ENCODE results near the gene ABCA7.

ABCA7 gene

DNA sequence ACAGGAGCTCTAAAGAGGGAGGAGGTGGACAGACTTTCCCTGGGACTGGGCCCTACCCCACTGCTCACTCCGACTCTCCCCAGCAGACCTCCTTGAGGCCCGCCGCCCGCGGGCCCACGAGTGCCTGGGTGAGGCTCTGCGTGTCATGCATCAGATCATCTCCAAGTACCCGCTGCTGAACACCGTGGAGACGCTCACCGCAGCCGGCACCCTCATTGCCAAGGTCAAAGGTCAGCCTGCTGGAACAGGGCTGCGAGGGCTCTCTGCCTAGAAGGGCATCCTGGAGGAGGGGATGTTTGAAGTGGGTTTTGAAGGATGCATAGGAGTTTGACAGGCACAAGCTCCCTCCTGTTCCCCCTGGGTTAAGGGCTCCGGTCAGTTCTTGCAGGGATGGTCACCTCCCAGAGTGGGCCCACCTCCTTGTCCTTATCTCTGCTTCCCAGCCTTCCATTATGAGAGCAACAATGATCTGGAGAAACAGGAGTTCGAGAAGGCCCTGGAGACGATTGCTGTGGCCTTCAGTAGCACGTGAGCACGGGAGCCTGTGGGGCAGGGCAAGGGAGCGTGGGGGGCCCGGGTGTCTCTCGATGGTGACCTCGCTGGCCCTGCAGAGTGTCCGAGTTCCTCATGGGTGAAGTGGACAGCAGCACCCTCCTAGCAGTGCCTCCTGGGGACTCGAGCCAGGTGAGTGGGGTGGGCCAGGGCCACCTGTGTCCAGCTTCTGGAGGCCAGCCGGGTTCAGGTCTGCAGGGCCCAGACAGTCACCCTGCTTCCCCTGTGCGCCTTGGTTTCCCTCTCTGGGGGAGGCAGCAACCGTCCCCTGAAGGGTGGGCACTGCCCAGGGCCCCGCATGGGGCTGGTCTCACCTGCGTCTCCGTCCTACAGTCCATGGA is 33.4 kb downstream of the ABCA7 start:
- Histone ChIP-seq H3K27ac (no peak overlapping the region), H3K4me3 (no peak overlapping the region)
- TF ChIP-seq, protein P1, sequence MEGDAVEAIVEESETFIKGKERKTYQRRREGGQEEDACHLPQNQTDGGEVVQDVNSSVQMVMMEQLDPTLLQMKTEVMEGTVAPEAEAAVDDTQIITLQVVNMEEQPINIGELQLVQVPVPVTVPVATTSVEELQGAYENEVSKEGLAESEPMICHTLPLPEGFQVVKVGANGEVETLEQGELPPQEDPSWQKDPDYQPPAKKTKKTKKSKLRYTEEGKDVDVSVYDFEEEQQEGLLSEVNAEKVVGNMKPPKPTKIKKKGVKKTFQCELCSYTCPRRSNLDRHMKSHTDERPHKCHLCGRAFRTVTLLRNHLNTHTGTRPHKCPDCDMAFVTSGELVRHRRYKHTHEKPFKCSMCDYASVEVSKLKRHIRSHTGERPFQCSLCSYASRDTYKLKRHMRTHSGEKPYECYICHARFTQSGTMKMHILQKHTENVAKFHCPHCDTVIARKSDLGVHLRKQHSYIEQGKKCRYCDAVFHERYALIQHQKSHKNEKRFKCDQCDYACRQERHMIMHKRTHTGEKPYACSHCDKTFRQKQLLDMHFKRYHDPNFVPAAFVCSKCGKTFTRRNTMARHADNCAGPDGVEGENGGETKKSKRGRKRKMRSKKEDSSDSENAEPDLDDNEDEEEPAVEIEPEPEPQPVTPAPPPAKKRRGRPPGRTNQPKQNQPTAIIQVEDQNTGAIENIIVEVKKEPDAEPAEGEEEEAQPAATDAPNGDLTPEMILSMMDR (IDR thresholded peaks at IDR 0.05): no peak
- no peak for DNase-seq (ENCODE audit: low spot score)

DNA sequence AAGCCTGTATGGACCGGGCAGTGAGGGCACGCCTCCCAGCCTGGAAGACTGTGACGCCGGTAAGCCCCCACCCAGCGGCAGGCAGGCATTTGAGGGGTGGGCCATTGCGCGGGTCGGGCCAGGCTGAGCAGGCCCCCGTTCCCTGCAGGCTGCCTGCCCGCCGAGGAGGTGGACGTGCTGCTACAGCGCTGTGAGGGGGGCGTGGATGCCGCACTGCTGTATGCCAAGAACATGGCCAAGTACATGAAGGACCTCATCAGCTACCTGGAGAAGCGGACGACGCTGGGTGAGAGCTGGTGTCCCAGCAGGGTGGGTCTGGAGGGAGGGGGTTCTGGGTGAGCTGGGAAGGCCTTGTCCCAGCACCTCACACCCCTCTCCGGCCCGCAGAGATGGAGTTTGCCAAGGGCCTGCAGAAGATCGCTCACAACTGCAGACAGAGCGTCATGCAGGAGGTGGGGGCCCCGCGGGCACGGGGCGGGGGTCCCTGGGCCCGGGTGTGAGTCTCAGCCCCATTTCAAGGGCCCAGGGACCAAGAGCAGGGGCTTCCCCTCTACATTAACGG is 34.1 kb downstream of the ABCA7 start:
- no peak for DNase-seq (ENCODE audit: low spot score)
- H3K27ac ChIP-seq: peak overlapping the region in 1 of 2 donors; percentile 16
- peak overlapping the region; percentile 45 for H3K4me3 ChIP-seq
- TF ChIP-seq, protein P1 (IDR thresholded peaks at IDR 0.05): no peak

DNA sequence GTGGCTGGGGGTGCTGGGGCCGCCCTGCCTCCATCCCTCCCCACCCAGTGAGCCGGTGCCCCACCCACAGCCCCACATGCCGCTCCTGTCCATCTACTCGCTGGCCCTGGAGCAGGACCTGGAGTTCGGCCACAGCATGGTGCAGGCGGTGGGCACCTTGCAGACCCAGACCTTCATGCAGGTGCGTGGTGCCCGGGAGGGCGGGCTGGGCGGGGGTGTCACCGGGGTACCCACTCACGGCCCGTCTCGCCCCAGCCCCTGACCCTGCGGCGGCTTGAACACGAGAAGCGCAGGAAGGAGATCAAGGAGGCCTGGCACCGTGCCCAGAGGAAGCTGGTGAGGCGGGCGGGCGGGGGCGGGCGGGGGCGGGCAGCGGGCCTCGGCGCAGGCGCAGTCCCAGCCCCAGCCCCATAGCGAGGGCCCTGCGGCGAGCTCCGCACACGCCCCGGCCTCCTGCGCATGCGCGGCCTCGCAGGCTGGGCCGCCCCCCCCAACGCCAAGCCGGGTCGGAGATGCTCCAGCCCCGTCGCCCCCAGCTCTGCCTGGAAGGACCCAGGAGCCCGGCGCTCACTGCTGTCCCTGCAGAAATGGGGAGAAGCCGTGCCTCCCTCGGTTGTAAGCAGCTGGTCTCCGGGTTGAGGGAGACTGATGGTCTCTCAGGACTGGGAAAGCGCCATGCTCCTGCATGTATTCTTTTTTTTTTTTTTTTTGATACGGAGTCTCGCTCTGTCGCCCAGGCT is 34.8 kb downstream of the ABCA7 start:
- peak overlapping the region; percentile 45 for H3K4me3 ChIP-seq
- H3K27ac ChIP-seq: peak overlapping the region in 1 of 2 donors; percentile 16
- no peak for DNase-seq (ENCODE audit: low spot score)
- TF ChIP-seq, protein P1 (IDR thresholded peaks at IDR 0.05): no peak

DNA sequence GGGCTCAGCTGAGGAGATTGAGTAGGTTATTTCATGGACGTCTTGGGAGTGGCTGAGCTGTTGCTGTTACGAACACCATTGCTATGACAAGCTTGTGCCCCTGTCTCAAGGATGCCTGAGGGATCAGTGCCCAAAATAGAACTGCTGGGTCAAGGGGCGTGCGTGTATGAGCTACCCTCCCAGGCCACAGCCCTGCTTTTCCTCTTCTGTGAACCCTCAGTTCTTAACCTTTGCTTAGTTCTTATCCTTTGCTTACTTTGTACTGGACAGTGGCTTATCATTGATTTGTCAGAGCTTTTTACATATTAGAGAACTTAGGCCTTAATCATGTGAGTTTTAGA is 36.1 kb downstream of the ABCA7 start:
- no peak overlapping the region for H3K27ac ChIP-seq
- no peak overlapping the region for H3K4me3 ChIP-seq
- DNase-seq (ENCODE audit: low spot score): no peak
- TF ChIP-seq, protein P1 (IDR thresholded peaks at IDR 0.05): no peak

DNA sequence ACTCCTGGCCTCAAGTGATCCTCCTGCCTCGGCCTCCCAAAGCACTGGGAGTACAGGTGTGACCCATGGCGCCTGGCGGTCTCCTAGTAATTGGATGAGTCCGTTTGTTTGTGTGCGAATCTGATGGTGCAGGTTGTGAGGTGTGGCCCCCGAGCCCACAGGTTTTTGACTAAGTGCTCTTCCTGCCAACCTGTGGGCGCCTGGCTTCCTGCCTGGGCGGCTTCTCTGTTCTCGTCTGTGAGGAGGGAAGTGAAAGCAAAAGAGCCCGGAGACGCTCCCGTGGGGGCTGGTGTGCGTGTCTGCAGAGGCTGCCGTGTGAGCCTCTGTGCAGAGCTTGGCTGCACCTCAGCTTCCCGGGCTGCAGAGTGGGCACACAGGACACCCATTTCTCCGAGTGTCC is 37.0 kb downstream of the ABCA7 start:
- no peak for DNase-seq (ENCODE audit: low spot score)
- no peak overlapping the region for H3K27ac ChIP-seq
- TF ChIP-seq, protein P1 (IDR thresholded peaks at IDR 0.05): no peak
- no peak overlapping the region for H3K4me3 ChIP-seq

DNA sequence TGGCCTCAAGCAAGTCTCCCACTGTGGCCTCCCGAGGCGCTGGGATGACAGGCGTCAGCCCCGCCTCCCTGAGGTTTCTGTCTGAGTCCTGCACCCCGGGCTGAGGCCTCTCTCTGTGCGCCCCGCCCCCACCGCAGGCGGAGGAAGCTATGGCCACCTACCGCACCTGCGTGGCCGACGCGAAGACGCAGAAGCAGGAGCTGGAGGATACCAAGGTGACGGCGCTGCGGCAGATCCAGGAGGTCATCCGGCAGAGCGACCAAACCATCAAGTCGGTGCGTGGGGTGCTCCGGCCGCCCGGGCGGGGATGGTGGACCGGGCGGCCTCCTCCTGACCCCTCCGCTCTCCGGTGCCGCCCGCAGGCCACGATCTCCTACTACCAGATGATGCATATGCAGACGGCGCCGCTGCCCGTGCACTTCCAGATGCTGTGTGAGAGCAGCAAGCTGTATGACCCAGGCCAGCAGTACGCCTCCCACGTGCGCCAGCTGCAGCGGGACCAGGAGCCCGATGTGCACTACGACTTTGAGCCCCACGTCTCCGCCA is 39.7 kb downstream of the ABCA7 start:
- Histone ChIP-seq H3K27ac (no peak overlapping the region), H3K4me3 (no peak overlapping the region)
- TF ChIP-seq, protein P1 (IDR thresholded peaks at IDR 0.05): no peak
- DNase-seq (ENCODE audit: low spot score): no peak
